ENCODE data around the gene FAM47C.
"Not testable (repeated sequence)": the region's sequence is repeated elsewhere in the genome, so short reads cannot be mapped to it uniquely, and the experiment has no call there.

Gene FAM47C

GRCh38 chrX:37008182-37008581 lies at the start of gene FAM47C:
FAM47C (plus strand) TSS chrX:37008366; CDS start chrX:37008411, 45 bp downstream.
- not testable (repeated sequence) for DNase-seq (ENCODE audit: low read depth in 2 of 2)

GRCh38 chrX:36961590-36961989 lies 46.6 kb upstream of the FAM47C start:
- no peak for DNase-seq (ENCODE audit: low read depth in 2 of 2)

- no peak for DNase-seq (ENCODE audit: low read depth in 2 of 2)
These were observed 44.9 kb upstream of the FAM47C start for GRCh38 chrX:36963069-36963808.

GRCh38 chrX:36963852-36964251 lies 44.3 kb upstream of the FAM47C start:
- DNase-seq (ENCODE audit: low read depth in 2 of 2), result no peak

- no peak for DNase-seq (ENCODE audit: low read depth in 2 of 2)
These were observed 34.6 kb upstream of the FAM47C start for GRCh38 chrX:36973575-36973974.

- DNase-seq (ENCODE audit: low read depth in 2 of 2), result no peak
These were observed 33.3 kb upstream of the FAM47C start for GRCh38 chrX:36974911-36975310.

GRCh38 chrX:36978886-36979285 lies 29.3 kb upstream of the FAM47C start:
- DNase-seq (ENCODE audit: low read depth in 2 of 2), result no peak

GRCh38 chrX:36983831-36984230 lies 24.3 kb upstream of the FAM47C start:
- no peak for DNase-seq (ENCODE audit: low read depth in 2 of 2)

GRCh38 chrX:36985416-36986209 lies 22.6 kb upstream of the FAM47C start:
- DNase-seq (ENCODE audit: low read depth in 2 of 2), result not testable (repeated sequence)

GRCh38 chrX:36986231-36986630 lies 21.9 kb upstream of the FAM47C start:
- no peak for DNase-seq (ENCODE audit: low read depth in 2 of 2)

GRCh38 chrX:36987212-36987611 lies 21.0 kb upstream of the FAM47C start:
- DNase-seq (ENCODE audit: low read depth in 2 of 2), result not testable (repeated sequence)

GRCh38 chrX:37000140-37000539 lies 8.0 kb upstream of the FAM47C start:
- no peak for DNase-seq (ENCODE audit: low read depth in 2 of 2)

- DNase-seq (ENCODE audit: low read depth in 2 of 2), result no peak
These were observed 2.3 kb downstream of the FAM47C start for GRCh38 chrX:37010496-37010895.

GRCh38 chrX:37034260-37034659 lies 26.1 kb downstream of the FAM47C start:
- DNase-seq (ENCODE audit: low read depth in 2 of 2), result not testable (repeated sequence)

GRCh38 chrX:37036674-37037220 lies 28.6 kb downstream of the FAM47C start:
- not testable (repeated sequence) for DNase-seq (ENCODE audit: low read depth in 2 of 2)

- not testable (repeated sequence) for DNase-seq (ENCODE audit: low read depth in 2 of 2)
These were observed 30.6 kb downstream of the FAM47C start for GRCh38 chrX:37038814-37039213.

- DNase-seq (ENCODE audit: low read depth in 2 of 2), result not testable (repeated sequence)
These were observed 35.1 kb downstream of the FAM47C start for GRCh38 chrX:37042956-37043885.

- DNase-seq (ENCODE audit: low read depth in 2 of 2), result no peak
These were observed 39.6 kb downstream of the FAM47C start for GRCh38 chrX:37047776-37048175.

- not testable (repeated sequence) for DNase-seq (ENCODE audit: low read depth in 2 of 2)
These were observed 49.4 kb downstream of the FAM47C start for GRCh38 chrX:37057572-37057971.

- no peak for DNase-seq (ENCODE audit: low read depth in 2 of 2)
These were observed 52.8 kb downstream of the FAM47C start for GRCh38 chrX:37060999-37061398.
